Neural cell (in vitro differentiated cells): ENCODE data around the gene CDKAL1. TPM values are rescaled to one million over a fixed set of nuclear protein-coding genes. Genes with fewer than 3 reads are reported as not detected.

Source experiments
- H2AFZ ChIP-seq: fragments of 200-600, 300-800 bp; sonication (generic), shearing (Covaris generic); 2 replicates; pipeline ENCODE4 v1.6.0; 2014; ENCODE audit warnings: low read depth, mild to moderate bottlenecking, antibody characterized with exemption, low read length, moderate library complexity
- H3F3A ChIP-seq: fragments of 200-600 bp; shearing (Covaris generic); 2 replicates; pipeline ENCODE4 v1.6.1; 2016; ENCODE audit warnings: mild to moderate bottlenecking, moderate library complexity, mixed read lengths, antibody characterized with exemption, low read length; ENCODE audit not compliant: insufficient read depth, poor library complexity, severe bottlenecking
- H3K27ac ChIP-seq: fragments of 200-600, 300-800 bp; sonication (generic), shearing (Covaris generic); 2 replicates; pipeline ENCODE4 v1.5.1; 2014; ENCODE audit warnings: mild to moderate bottlenecking, low read length, moderate library complexity
- H3K27me3 ChIP-seq: fragments of 300-800, 200-600 bp; sonication (generic), shearing (Covaris generic); 2 replicates; pipeline ENCODE4 v1.6.0; 2014; ENCODE audit warnings: mild to moderate bottlenecking, low read depth, low read length, moderate library complexity; ENCODE audit not compliant: insufficient read depth
- H3K36me3 ChIP-seq: fragments of 300-800, 200-600 bp; sonication (generic), shearing (Covaris generic); 2 replicates; pipeline ENCODE4 v1.5.1; 2014; ENCODE audit warnings: mild to moderate bottlenecking, antibody characterized with exemption, low read length, moderate library complexity; ENCODE audit not compliant: insufficient read depth
- H3K4me2 ChIP-seq: fragments of 300-800, 200-600 bp; sonication (generic), shearing (Covaris generic); 2 replicates; pipeline ENCODE4 v1.6.0; 2014; ENCODE audit warnings: mild to moderate bottlenecking, low read length
- H3K4me3 ChIP-seq: fragments of 300-800, 200-600 bp; sonication (generic), shearing (Covaris generic); 2 replicates; pipeline ENCODE4 v1.5.1; 2014; ENCODE audit warnings: mild to moderate bottlenecking, low read length, moderate library complexity
- H3K79me2 ChIP-seq: fragments of 200-600 bp; shearing (Covaris generic); replicated peaks from 2 replicates; pipeline ENCODE4 v1.6.0; 2014; ENCODE audit warnings: mild to moderate bottlenecking, low read length, moderate library complexity; ENCODE audit not compliant: insufficient read depth
- H3K9ac ChIP-seq: fragments of 300-800, 200-600 bp; sonication (generic), shearing (Covaris generic); 2 replicates; pipeline ENCODE4 v1.6.1; 2016; ENCODE audit warnings: mild to moderate bottlenecking, low read length, mixed read lengths
- H3K9me2 ChIP-seq: fragments of 200-600 bp; shearing (Covaris generic); 2 replicates; pipeline ENCODE4 v1.6.1; 2016; ENCODE audit warnings: mild to moderate bottlenecking, low read length, mixed read lengths; ENCODE audit not compliant: insufficient read depth
- H3K9me3 ChIP-seq: fragments of 200-600, 300-800 bp; sonication (generic), shearing (Covaris generic); 2 replicates; pipeline ENCODE4 v1.6.1; 2016; ENCODE audit warnings: mild to moderate bottlenecking, mixed run types, low read length, moderate library complexity, mixed read lengths
- H4K20me1 ChIP-seq: fragments of 200-600 bp; shearing (Covaris generic); 2 replicates; pipeline ENCODE4 v1.6.1; 2016; ENCODE audit warnings: mild to moderate bottlenecking, mixed run types; ENCODE audit not compliant: insufficient read depth
- CTCF ChIP-seq: fragments of 450-650 bp; IDR thresholded peaks from 2 replicates; pipeline ENCODE4 v1.5.1; 2014; ENCODE audit warnings: antibody characterized with exemption, mild to moderate bottlenecking, moderate library complexity; ENCODE audit not compliant: poor library complexity, severe bottlenecking
- EP300 ChIP-seq: fragments of 450-650 bp; conservative IDR thresholded peaks from 2 replicates; pipeline ENCODE4 v1.6.1; 2014; ENCODE audit warnings: antibody characterized with exemption, mild to moderate bottlenecking, moderate library complexity; ENCODE audit not compliant: poor library complexity, severe bottlenecking
- EZH2 ChIP-seq: fragments of 200-600, 300-800 bp; shearing (Covaris generic), sonication (generic); IDR thresholded peaks from 2 replicates; pipeline ENCODE4 v1.6.1; 2014; ENCODE audit warnings: antibody characterized with exemption, low read length, borderline replicate concordance, mild to moderate bottlenecking; ENCODE audit not compliant: insufficient read depth, poor library complexity, severe bottlenecking
- MXI1 ChIP-seq: fragments of 450-650 bp; conservative IDR thresholded peaks from 2 replicates; pipeline ENCODE4 v1.6.1; 2014; ENCODE audit warnings: antibody characterized with exemption, mild to moderate bottlenecking; ENCODE audit not compliant: poor library complexity, severe bottlenecking
- POLR2AphosphoS5 ChIP-seq: IDR thresholded peaks from 2 replicates; pipeline ENCODE4 v1.6.1; 2012
- RAD21 ChIP-seq: fragments of 450-650 bp; conservative IDR thresholded peaks from 2 replicates; pipeline ENCODE4 v1.6.1; 2014; ENCODE audit warnings: antibody characterized with exemption, mild to moderate bottlenecking, moderate library complexity
- REST ChIP-seq: IDR thresholded peaks from 2 replicates; pipeline ENCODE4 v1.6.1; 2012; ENCODE audit warnings: borderline replicate concordance
- SMC3 ChIP-seq: fragments of 450-650 bp; conservative IDR thresholded peaks from 2 replicates; pipeline ENCODE4 v1.6.1; 2014; ENCODE audit warnings: antibody characterized with exemption, mild to moderate bottlenecking, moderate library complexity; ENCODE audit not compliant: poor library complexity
- TAF1 ChIP-seq: IDR thresholded peaks from 2 replicates; pipeline ENCODE4 v1.6.1; 2012; ENCODE audit warnings: low read depth
- polyA plus RNA-seq: library from polyadenylated mRNA; depleted of rRNA; stranded (reverse); fragments of >200 nt; gene quantifications from 2 replicates; pipeline ENCODE4 v1.2.3, GENCODE V29; 2014

CDKAL1 gene
- polyA plus RNA-seq, 1 donor from 2014 or later, result 10.7 TPM

GRCh38 chr6:20915626-20916025 is 381.4 kb downstream of the CDKAL1 start:
- no peaks in the 10 kb centered on the region for H3K79me2 ChIP-seq
- H4K20me1 ChIP-seq, result no peaks in the 10 kb centered on the region
- H3K9me2 ChIP-seq, result no peaks in the 10 kb centered on the region
- H3K27me3 ChIP-seq, result no peaks in the 10 kb centered on the region
- H3K4me2 ChIP-seq, result no peak overlapping the region
- H3K36me3 ChIP-seq, result no peaks in the 10 kb centered on the region
- H3K9ac ChIP-seq, result no peak overlapping the region
- H2AFZ ChIP-seq, result no peak overlapping the region
- TF ChIP-seq EZH2 (no peak), POLR2AphosphoS5 (no peak), TAF1 (no peak), EP300 (no peak), CTCF (no peak), RAD21 (no peak), SMC3 (no peak), MXI1 (no peak), REST (no peak)
- H3F3A ChIP-seq, result no peaks in the 10 kb centered on the region
- no peaks in the 10 kb centered on the region for H3K9me3 ChIP-seq
- no peak overlapping the region for H3K27ac ChIP-seq
- H3K4me3 ChIP-seq, result no peak overlapping the region

- Histone ChIP-seq H3K36me3 (no peaks in the 10 kb centered on the region), H3K4me2 (no peak overlapping the region), H3F3A (no peaks in the 10 kb centered on the region), H3K4me3 (no peak overlapping the region), H3K9ac (no peak overlapping the region), H3K9me3 (no peaks in the 10 kb centered on the region), H3K27ac (no peak overlapping the region), H4K20me1 (no peaks in the 10 kb centered on the region), H3K27me3 (no peaks in the 10 kb centered on the region), H3K79me2 (no peaks in the 10 kb centered on the region), H2AFZ (no peak overlapping the region), H3K9me2 (no peaks in the 10 kb centered on the region)
- no peak for TF ChIP-seq POLR2AphosphoS5
- TF ChIP-seq TAF1, result no peak
Measured at GRCh38 chr6:20916086-20916485, 381.8 kb downstream of the CDKAL1 start.

GRCh38 chr6:20918868-20919267 is 384.6 kb downstream of the CDKAL1 start:
- H4K20me1 ChIP-seq, result no peaks in the 10 kb centered on the region
- H3F3A ChIP-seq, result no peaks in the 10 kb centered on the region
- H3K79me2 ChIP-seq, result no peaks in the 10 kb centered on the region
- H3K36me3 ChIP-seq, result no peaks in the 10 kb centered on the region
- no peaks in the 10 kb centered on the region for H3K9me2 ChIP-seq
- no peaks in the 10 kb centered on the region for H3K27me3 ChIP-seq
- H3K9ac ChIP-seq, result no peak overlapping the region
- no peak overlapping the region for H3K27ac ChIP-seq
- no peaks in the 10 kb centered on the region for H3K9me3 ChIP-seq
- no peak overlapping the region for H3K4me2 ChIP-seq
- no peak overlapping the region for H3K4me3 ChIP-seq
- no peak for TF ChIP-seq SMC3
- TF ChIP-seq TAF1, result no peak
- TF ChIP-seq POLR2AphosphoS5, result no peak
- TF ChIP-seq MXI1, result no peak
- TF ChIP-seq EP300, result no peak
- no peak for TF ChIP-seq CTCF
- no peak for TF ChIP-seq RAD21
- TF ChIP-seq EZH2, result no peak
- no peak for TF ChIP-seq REST
- no peak overlapping the region for H2AFZ ChIP-seq
